CD4-positive, alpha-beta T cell treated with Interleukin-10 for 1 hour (primary cell): ENCODE measurements around the gene HGD.
"Not testable (repeated sequence)": the region's sequence is repeated elsewhere in the genome, so short reads cannot be mapped to it uniquely, and the experiment has no call there.

Experiments
- DNase-seq: peaks from one replicate; pipeline ENCODE4 v3.0.0-alpha.2; 2020

HGD gene

DNA sequence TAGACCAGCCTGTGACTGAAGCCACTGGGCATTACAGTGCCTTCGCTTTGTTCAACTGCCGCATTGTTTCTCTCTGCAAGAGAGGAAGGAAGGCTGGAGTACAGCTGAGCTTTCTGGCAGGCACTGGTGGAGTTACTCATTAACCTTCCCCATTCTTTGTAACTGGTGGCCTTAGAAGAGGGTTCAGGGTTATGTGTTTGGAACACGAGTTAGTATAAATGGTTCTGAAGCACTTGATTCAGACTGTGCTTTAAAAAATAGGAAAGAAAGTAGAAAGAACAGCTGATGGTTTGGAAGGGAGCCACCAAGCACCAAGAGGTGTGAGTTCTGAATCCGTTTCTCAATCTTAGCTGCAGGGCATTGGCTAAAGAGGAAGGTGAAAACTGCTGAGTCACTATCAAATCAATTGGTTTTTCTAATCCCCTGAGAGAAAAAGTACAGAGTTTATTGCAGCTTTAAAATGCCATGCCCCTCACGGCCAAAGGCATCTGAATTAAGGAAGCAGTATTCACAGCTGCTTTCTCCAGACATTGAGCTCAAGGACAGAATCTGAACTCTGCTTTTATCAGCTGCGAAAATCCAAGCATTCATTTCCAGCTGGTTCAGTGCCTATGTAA lies 3.6 kb downstream of the HGD start:
- DNase-seq: no peak

DNA sequence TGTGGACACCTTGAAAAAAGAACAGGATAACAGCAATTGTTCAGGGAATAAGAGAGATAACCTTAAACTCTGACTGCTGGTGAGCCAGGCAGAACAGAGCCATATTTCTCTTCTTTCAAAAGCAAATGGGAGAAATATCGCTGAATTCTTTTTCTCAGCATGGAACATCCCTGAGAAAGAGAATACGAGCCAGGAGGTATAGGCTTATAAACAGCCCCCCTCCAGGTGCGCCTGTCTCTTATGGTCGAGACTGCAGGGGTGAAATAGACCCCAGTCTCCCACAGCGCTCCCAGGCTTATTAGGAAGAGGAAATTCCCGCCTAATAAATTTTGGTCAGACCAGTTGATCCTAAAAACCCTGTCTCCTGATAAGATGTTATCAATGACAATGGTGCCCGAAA lies 4.8 kb downstream of the HGD start:
- not testable (repeated sequence) for DNase-seq

DNA sequence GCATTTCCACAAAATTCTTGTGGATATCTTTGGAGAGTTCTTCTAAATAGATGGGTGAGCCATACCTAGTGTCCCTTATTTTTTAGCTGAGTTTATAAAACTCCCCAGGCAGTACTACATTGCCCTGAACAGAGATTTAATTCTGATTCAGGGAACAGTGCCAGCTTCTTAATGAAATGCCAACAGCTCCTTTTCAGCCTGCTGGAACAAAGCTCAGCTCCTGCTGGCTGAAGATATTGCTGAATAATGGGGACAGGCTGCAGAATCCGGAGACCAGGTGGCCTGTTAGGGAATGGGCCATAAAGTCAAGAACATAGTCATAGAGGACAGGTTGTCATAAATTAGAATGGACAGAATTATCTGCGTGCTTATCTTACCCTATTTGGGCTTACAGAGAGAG lies 8.9 kb downstream of the HGD start:
- no peak for DNase-seq

GRCh38 chr3:120670576-120670975 lies 11.5 kb downstream of the HGD start:
- DNase-seq: no peak

GRCh38 chr3:120664926-120665325 lies 17.1 kb downstream of the HGD start:
- DNase-seq: no peak

DNA sequence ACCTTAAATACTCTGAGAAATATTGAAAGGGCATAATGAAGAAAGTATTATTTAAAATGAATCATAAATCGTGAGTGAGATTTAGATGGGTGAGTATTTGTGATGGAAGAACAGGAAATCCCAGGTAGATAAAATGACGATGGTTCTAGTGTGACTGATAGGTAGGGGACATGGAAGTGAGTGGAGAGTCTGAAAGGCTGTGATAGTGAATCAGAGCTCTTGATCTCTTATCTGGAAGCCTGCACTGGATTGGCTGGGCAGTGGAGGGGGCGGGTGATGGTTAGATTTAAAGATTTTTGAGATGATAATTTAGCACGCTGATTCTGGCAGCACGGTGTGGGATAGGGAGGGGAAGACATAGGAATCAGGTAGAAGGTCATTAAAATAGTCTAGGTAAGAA lies 20.1 kb downstream of the HGD start:
- no peak for DNase-seq

DNA sequence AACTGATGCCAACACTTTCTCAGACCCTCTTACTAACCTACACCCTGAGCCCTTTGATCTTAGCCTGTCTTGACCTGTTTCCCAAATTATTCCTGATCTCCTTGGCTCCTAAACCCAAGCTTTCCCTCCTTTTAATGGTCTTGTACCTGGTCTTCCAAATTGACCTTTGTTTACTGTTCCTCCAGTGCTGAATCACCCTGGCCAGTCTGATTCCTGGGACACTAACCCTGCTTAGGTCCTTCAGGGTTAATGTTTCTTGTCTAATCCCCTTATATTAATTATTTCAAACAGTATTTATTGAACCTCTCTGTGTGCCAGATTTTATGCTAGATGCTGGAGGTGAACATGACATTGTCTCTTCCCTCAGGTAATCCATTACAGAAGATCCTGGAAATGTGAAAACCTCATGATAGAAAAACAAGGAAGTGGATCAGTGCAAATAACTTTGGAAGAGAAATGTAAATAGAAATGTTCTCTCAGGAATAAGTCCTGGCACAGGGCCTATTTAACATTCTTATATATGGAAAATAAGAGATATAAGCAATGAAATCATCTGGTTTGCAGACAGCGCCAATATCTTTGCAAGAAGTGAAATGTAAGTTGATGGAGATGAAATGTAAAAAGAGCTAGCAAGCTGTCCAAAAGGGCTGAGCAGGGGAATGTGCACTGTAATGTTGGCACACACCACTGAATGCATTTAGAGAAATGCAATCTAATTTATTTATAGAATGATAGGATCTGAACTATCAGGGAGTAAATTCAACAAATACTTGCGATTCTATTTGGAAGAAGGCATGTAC lies 20.7 kb downstream of the HGD start:
- no peak for DNase-seq

DNA sequence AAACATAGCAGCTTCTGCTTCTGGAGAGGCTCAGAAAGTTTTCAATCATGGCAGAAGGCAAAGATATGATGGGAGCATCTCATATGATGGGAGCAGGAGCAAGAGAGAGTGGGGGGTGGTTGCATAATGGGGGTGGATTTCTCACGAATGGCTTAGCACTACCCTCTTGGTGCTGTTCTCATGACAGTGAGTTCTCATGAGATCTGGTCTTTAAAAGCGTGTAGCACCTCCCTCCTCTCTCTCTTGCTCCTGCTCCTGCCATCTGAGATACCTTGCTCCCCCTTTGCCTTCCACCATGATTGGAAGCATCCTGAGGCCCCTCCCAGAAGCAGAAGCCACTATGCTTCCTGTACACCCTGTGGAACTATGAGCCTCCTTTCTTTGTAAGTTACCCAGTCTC lies 22.2 kb downstream of the HGD start:
- DNase-seq: no peak

- no peak for DNase-seq
These were observed 22.8 kb downstream of the HGD start for GRCh38 chr3:120659285-120659684.

DNA sequence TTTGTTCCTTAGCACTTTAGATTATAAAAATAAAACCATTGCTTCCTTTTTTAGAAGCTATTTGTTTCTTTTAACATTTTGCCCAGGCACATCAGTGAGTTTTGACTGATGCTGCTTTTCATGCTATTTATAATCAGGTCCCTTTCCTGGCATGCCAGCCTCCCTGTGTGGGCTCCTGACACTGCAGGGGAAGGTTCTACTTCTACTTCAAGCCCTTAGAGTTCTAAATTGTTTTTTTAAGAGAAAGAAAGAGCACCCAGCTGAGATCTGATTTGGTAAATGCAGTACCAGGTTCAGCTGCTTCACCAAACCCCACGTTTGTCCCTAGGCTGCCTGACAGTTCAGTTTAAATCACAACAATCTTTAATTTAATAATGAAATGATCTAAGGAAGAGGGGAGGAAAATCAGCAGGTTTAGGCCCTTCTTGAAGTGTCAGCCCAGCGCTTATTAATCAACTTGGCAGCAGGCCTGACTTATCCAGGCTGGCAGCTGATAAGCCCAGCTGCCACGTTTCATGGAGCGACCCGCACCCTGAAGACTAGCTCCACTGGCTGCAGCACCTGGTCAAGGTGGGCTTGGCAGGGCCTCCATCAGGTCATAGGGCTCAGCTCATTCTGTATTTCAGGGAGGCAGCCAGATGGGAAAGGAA lies 29.0 kb downstream of the HGD start:
- DNase-seq: no peak

GRCh38 chr3:120652281-120652680 lies 29.8 kb downstream of the HGD start:
- DNase-seq: no peak

DNA sequence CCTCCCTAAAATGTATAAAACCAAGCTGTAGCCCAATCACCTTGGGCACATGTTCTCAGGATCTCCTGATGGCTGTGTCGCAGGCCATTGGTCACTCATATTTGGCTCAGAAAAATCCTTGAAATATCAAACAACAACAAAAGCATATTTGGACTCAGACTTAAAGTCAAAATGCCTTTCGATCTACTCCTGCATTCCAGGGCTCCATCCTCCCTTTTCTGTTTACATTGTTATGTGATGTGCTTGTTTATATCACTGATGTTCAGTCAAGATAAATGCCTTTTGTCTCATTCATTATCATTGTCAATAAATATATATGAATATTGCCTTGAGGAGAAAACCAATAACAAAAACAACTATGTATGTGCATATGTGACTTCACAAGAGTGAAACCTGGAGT lies 31.7 kb downstream of the HGD start:
- DNase-seq: no peak

GRCh38 chr3:120649830-120650233 lies 32.2 kb downstream of the HGD start:
- no peak for DNase-seq

- no peak for DNase-seq
These were observed 33.7 kb downstream of the HGD start for GRCh38 chr3:120648290-120648689.

DNA sequence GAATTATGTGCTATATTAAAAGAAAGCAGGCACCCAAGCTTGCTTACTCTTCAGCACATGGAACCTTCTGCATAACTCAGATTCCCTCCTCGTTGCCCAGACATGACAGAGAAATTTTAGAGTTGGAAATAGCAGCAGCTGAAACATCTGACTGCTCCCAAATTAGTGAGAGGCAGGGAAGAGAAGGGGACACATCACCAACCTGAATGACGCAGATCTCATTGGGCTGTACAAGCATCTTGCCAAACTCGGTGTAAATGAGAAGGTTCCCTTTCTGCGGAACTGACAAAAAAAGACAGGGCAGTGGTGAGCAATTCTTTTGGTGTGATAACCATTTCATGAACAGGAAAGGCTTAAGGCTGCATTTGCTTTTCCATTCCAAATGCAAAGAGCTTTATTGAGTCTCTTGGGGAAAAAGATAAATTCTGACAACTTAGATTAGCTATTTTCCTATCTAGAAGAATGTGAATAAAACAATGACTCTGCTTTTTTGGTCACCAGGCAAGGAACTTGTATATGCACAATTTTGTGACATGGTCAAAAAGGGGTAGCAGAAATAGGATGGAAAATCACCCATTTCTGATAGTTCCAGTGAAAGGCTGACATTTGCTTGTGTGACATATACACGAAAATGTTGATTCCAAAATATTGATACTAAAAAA lies 35.1 kb downstream of the HGD start:
- no peak for DNase-seq

GRCh38 chr3:120645083-120645845 lies 36.8 kb downstream of the HGD start:
- DNase-seq: no peak

DNA sequence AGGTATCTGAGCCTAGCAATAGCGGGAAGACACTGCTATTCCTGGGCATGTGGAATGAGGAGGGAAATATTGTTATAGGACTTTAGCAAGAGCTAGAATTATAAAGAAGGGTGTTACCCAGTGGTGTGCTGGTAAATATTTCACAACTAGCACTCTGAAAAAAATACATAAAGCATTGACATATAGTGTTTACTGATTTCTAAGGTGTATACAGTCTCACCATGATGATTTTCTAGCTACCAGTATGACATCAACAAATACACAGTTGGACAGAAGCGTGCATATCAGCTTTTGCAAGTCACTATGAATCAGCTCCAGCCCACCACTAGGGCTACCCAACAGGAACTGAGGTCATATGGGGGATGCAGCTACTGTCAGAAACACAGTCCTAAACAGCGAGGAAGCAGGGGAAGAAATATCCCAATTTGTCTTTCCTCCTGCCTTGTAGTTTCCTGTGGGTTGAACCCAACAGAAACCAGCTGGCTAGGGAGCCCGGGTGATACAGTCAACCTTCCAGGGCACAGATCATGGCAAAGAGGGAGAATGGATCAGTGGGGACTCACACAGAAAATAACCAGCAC lies 39.6 kb downstream of the HGD start:
- DNase-seq: no peak

DNA sequence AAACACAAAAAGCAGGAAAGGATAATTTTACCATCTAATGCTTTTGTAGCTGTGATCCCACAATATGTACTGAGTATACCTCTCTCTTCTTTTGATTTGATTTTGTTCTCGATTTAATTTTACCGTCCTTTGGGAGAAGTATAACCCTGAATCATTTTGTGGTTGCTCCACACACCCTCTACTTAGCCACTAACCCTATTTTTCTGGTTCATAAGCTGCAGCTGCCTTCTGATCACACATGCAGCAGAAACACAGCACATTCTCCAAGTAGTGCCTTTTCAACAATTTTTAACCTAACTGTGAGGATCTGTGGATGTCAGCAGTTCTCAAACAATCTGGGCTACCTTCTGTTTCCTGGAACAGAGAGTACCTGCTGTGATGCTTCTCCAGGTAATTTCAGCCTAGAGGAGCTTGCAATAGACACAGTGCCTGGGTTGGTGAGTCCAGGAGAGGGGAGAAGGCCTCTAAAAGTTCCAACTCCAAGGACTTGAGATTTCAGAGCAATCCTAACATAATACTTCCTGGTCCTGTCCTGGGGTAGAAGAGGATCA lies 40.3 kb downstream of the HGD start:
- no peak for DNase-seq

DNA sequence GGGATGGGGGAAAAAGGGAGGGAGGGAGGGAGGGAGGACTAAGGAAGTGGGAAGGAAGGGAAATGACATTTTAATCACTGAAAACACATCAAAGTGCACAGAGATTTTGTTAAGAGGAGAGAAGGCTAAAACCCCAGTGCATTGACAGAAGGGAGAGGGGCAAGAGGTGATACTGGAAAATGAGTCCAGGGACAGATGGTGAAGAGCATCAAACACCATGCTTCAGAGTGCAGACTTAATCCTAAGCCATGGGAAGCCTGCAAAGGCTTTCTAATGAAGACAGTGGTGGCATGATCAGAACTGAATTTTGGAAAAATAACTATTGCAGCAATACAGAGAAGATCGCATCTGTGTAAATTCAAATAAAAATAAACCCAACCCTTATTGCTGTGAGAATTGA lies 41.8 kb downstream of the HGD start:
- DNase-seq: no peak

- DNase-seq: not testable (repeated sequence)
These were observed 43.2 kb downstream of the HGD start for GRCh38 chr3:120638820-120639219.

DNA sequence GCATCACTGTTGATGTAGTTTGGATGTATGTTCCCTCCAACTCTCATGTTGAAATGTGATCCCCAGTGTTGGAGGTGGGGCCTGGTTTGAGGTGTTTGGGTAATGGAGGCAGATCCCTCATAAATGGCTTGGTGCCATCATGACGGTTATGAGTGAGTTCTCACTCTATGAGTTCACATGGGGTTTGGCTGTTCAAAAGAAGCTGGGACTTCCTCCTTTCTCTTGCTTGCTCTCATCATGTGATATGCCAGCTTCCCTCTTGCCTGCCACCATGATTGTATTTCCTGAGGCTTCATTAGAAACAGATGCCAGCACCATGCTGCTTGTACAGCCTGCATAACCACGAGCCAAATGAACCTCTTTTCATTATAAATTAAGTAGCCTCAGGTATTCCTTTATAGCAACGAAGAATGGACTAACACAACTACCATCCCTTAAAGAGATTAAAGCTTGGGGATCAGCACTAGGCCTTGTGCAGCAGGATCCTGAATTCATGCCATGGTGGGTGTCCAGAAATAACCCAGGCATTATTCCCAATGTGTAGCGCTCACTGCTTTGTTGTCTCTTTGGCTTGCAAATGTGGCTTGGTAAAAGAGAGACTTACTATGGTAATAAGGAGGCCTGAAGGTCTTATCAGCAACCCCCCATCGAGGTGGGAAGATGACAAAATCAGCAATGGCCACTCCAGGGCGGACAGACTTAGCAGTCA lies 44.0 kb downstream of the HGD start:
- no peak for DNase-seq
